HL-60 (cell line): ENCODE results near the gene ANKRD33B.

ENCODE experiments used
- DNase-seq, 2 experiments: peaks; one replicate each; pipeline ENCODE4 v3.0.0-alpha.2; 2010 to 2020; ENCODE audit warnings: low read depth in 1 of 2, low spot score in 1 of 2
- H3K27ac ChIP-seq: fragments of 250-450 bp; sonication (Bioruptor Pico); replicated peaks from 2 replicates; pipeline ENCODE4 v1.5.1; 2020; ENCODE audit warnings: mild to moderate bottlenecking, moderate library complexity
- H3K27me3 ChIP-seq: fragments of 250-450 bp; sonication (Bioruptor Pico); 2 replicates; pipeline ENCODE4 v1.5.1; 2021; ENCODE audit warnings: mild to moderate bottlenecking, moderate library complexity; ENCODE audit not compliant: insufficient read depth, poor library complexity, severe bottlenecking
- H3K4me3 ChIP-seq: replicated peaks from 2 replicates; pipeline ENCODE4 v1.5.1; 2011; ENCODE audit warnings: mild to moderate bottlenecking, control low read depth, low read length; ENCODE audit not compliant: insufficient read depth
- GABPA ChIP-seq: IDR thresholded peaks from 2 replicates; pipeline ENCODE4 v1.6.1; 2012; ENCODE audit warnings: low read depth
- POLR2AphosphoS5 ChIP-seq: IDR thresholded peaks from 2 replicates; pipeline ENCODE4 v1.6.1; 2012; ENCODE audit warnings: low read depth
- SPI1 ChIP-seq: IDR thresholded peaks from 2 replicates; pipeline ENCODE4 v1.6.1; 2012; ENCODE audit warnings: low read depth, mild to moderate bottlenecking, borderline replicate concordance
- TF ChIP-seq, protein P1 (sequence below): IDR thresholded peaks from one replicate; pipeline ENCODE4 v1.5.1; 2011; ENCODE audit warnings: low read length, control low read depth, inconsistent platforms; ENCODE audit not compliant: insufficient read depth
- TF ChIP-seq, protein P2 (sequence below): IDR thresholded peaks from 2 replicates; pipeline ENCODE4 v1.6.1; 2012; ENCODE audit warnings: low read depth; ENCODE audit not compliant: insufficient replicate concordance

Gene ANKRD33B

DNA sequence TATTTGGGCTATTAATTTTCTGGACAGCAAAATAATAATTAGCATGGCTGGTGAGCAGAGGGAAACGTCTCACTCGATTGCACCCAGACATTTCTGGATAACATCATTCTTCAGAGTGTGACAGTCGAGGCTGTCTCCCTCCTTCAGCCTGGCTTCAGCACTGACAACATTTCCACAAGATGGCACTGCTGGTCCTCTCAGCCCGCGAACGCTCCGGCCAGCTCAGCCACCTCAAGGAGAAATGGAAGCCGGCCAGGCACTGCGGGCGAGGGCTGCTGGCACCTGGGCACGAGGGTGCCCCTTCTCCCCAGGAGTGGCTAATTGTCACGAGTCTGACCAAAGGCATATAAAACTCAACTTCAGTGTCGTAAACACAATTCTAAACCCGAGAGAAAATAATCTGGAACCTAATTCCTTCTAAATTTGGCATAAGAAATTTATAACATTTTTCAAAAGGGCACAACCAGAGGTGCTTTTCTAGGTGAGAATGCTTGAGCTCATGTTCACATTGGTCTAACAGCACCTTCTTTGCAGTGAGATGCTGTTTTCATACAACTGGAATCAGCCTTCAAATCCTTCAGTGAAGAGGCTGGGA is 131.3 kb downstream of the ANKRD33B start:
- Histone ChIP-seq H3K4me3 (no peak overlapping the region), H3K27ac (no peak overlapping the region), H3K27me3 (no peaks in the 10 kb centered on the region)
- TF ChIP-seq, protein P1, sequence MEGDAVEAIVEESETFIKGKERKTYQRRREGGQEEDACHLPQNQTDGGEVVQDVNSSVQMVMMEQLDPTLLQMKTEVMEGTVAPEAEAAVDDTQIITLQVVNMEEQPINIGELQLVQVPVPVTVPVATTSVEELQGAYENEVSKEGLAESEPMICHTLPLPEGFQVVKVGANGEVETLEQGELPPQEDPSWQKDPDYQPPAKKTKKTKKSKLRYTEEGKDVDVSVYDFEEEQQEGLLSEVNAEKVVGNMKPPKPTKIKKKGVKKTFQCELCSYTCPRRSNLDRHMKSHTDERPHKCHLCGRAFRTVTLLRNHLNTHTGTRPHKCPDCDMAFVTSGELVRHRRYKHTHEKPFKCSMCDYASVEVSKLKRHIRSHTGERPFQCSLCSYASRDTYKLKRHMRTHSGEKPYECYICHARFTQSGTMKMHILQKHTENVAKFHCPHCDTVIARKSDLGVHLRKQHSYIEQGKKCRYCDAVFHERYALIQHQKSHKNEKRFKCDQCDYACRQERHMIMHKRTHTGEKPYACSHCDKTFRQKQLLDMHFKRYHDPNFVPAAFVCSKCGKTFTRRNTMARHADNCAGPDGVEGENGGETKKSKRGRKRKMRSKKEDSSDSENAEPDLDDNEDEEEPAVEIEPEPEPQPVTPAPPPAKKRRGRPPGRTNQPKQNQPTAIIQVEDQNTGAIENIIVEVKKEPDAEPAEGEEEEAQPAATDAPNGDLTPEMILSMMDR: peak; percentile 43
- TF ChIP-seq, protein P2, sequence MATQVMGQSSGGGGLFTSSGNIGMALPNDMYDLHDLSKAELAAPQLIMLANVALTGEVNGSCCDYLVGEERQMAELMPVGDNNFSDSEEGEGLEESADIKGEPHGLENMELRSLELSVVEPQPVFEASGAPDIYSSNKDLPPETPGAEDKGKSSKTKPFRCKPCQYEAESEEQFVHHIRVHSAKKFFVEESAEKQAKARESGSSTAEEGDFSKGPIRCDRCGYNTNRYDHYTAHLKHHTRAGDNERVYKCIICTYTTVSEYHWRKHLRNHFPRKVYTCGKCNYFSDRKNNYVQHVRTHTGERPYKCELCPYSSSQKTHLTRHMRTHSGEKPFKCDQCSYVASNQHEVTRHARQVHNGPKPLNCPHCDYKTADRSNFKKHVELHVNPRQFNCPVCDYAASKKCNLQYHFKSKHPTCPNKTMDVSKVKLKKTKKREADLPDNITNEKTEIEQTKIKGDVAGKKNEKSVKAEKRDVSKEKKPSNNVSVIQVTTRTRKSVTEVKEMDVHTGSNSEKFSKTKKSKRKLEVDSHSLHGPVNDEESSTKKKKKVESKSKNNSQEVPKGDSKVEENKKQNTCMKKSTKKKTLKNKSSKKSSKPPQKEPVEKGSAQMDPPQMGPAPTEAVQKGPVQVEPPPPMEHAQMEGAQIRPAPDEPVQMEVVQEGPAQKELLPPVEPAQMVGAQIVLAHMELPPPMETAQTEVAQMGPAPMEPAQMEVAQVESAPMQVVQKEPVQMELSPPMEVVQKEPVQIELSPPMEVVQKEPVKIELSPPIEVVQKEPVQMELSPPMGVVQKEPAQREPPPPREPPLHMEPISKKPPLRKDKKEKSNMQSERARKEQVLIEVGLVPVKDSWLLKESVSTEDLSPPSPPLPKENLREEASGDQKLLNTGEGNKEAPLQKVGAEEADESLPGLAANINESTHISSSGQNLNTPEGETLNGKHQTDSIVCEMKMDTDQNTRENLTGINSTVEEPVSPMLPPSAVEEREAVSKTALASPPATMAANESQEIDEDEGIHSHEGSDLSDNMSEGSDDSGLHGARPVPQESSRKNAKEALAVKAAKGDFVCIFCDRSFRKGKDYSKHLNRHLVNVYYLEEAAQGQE: no peak
- DNase-seq: peak in 1 of 2 experiments; percentile 69

GRCh38 chr5:10695759-10696543 is 132.1 kb downstream of the ANKRD33B start:
- no peak for DNase-seq
- H3K27me3 ChIP-seq: no peaks in the 10 kb centered on the region
- H3K27ac ChIP-seq: no peak overlapping the region
- TF ChIP-seq POLR2AphosphoS5 (no peak), GABPA (no peak), SPI1 (no peak)
- TF ChIP-seq, protein P2: no peak
- TF ChIP-seq, protein P1: no peak
- no peak overlapping the region for H3K4me3 ChIP-seq

GRCh38 chr5:10699281-10699874 is 135.5 kb downstream of the ANKRD33B start:
- DNase-seq: no peak
- no peak overlapping the region for H3K27ac ChIP-seq

More at GRCh38 chr5:10699281-10699874, 135.5 kb downstream of the ANKRD33B start:
- TF ChIP-seq GABPA (no peak), POLR2AphosphoS5 (no peak), SPI1 (no peak)
- TF ChIP-seq, protein P2: no peak
- TF ChIP-seq, protein P1: no peak
- no peak overlapping the region for H3K4me3 ChIP-seq
- no peaks in the 10 kb centered on the region for H3K27me3 ChIP-seq
